Hepatocyte (in vitro differentiated cells): ENCODE results near the gene CCR1.

Experiments
- CTCF ChIP-seq: fragments of 200-600 bp; sonication (generic); IDR thresholded peaks from 2 replicates; pipeline ENCODE4 v1.5.1; 2016; ENCODE audit warnings: antibody characterized with exemption, mild to moderate bottlenecking; ENCODE audit not compliant: poor library complexity
- EZH2 ChIP-seq: fragments of 200-600 bp; sonication (generic); IDR thresholded peaks from 2 replicates; pipeline ENCODE4 v1.6.1; 2016; ENCODE audit warnings: antibody characterized with exemption, mild to moderate bottlenecking, borderline replicate concordance

GRCh38 chr3:46184469-46184868 lies 23.6 kb downstream of the CCR1 start:
- TF ChIP-seq CTCF, result no peak
- TF ChIP-seq EZH2, result no peak
